Transverse colon (tissue), 4 donors: ENCODE data around the gene SPCS3.

ENCODE experiments used
- POLR2AphosphoS5 ChIP-seq, 3 donors: sonication (generic); formaldehyde crosslinking; IDR thresholded peaks; one replicate each; pipeline ENCODE4 v1.6.1; 2016; ENCODE audit warnings: antibody characterized with exemption in 3 of 3
- TF ChIP-seq, protein P1 (sequence below), 5 experiments: fragments of 200-600 bp in 3 of 5; fragments of 450-650 bp in 2 of 5; sonication (generic) in 3 of 5; IDR thresholded peaks; 1 replicate in 2 of 5; 2 replicates in 3 of 5; pipeline ENCODE4 v1.5.1; 2016 to 2017; ENCODE audit warnings: antibody characterized with exemption in 5 of 5, inconsistent platforms in 3 of 5, mild to moderate bottlenecking in 2 of 5, moderate library complexity in 1 of 5

GRCh38 chr4:176291748-176292147 is 28.0 kb upstream of the SPCS3 start:
- TF ChIP-seq, protein P1, sequence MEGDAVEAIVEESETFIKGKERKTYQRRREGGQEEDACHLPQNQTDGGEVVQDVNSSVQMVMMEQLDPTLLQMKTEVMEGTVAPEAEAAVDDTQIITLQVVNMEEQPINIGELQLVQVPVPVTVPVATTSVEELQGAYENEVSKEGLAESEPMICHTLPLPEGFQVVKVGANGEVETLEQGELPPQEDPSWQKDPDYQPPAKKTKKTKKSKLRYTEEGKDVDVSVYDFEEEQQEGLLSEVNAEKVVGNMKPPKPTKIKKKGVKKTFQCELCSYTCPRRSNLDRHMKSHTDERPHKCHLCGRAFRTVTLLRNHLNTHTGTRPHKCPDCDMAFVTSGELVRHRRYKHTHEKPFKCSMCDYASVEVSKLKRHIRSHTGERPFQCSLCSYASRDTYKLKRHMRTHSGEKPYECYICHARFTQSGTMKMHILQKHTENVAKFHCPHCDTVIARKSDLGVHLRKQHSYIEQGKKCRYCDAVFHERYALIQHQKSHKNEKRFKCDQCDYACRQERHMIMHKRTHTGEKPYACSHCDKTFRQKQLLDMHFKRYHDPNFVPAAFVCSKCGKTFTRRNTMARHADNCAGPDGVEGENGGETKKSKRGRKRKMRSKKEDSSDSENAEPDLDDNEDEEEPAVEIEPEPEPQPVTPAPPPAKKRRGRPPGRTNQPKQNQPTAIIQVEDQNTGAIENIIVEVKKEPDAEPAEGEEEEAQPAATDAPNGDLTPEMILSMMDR (IDR thresholded peaks at IDR 0.05), result no peak
- no peak for TF ChIP-seq POLR2AphosphoS5 (IDR thresholded peaks at IDR 0.05)
